SW480 (cell line): ENCODE measurements around the gene LPCAT4.
"Not testable (repeated sequence)": the region's sequence is repeated elsewhere in the genome, so short reads cannot be mapped to it uniquely, and the experiment has no call there.

Experiments
- DNase-seq: peaks from one replicate; pipeline ENCODE4 v3.0.0-alpha.2; 2016; ENCODE audit warnings: low spot score

Gene LPCAT4

DNA sequence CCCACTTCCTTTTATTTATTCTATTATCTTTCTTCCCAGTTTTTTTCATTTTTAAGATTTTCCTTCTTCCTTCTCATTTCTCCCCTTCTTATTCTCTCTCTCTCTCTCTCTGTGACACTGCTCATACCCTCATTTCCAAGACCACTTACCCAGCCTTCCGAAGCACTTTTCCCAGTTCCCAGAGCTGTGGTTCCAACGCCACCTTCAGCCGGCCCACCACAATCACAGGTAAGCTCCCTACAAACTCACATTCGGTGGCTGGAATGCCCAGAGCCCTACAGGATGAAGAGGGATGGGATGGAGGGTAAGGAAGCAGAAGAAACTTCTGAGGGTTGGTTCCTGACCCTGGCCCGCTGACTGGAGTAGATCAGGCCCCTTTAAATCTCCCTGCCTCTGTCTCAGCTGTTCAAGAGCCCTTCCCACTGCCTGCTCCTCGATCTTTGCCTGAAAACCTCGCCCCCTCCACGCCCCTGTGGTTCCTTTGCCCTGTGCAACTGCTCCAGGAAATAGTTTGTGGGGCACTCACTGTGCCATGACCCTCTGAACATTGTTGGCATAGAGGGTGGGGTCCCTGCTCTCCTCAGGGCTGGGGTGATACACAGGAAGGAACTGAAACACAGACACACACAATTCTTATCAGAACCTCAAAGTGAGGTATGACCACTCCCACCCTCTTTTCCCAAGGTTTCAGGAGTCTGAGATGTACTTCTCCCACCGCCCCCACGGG is 4.8 kb downstream of the LPCAT4 start:
- DNase-seq, result no peak

DNA sequence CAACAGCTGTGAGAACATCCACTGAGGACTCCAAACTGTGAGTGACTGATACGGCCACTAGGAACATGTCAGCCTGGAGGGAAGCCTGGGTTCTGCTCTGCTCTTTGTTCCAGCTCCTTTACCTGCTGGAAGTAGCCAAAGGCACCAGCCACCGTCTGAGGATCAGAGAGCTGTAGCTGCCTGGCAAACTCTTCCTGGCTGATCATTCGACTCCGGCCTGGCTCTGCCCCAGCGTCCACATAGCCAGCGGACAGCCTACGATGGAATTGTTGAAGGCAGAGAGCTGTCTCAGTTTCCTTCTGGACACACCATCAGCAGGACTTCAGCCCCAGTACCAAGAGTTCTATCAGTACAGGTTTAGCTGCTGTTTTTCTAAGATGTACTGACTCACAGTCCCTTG is 5.7 kb downstream of the LPCAT4 start:
- no peak for DNase-seq

DNA sequence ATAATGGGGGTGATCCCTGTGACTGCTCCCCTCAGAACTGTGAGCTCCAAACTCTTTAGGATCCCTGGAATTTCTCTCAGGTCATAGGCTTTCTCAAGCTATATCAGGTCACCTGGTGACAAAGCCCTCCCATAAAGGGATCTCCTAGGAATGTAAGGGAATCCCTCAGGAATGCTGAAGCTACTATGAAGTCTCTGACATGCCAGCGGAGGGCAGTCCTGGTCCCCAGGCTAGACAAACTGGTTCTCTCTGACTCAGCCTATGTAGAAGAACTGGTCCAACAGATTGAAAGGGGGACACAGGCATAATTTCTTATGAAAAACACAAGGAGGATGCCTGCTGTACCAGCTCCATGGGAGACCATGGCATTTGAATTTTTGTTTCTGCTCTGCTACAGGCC is 6.7 kb downstream of the LPCAT4 start:
- peak; percentile 16 for DNase-seq

DNA sequence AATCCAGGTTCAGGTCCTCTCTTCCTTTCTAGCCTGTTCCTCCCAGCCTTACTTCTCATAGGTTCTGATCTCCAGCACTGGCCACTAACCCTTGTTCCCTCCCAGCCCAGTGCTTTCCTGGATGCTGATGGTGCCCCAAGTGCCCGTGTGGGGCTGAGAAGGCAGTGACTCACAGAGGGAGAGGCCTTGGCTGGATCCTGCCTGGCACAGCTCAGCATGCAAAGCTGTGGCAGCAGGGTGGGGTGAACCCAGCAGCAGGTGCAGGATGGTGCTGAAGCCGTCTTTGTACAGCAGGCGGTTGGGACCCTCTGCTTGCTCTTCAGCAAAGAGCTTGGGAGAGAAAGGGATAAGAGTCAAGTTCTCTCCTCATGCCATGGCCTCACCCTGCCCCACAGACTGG is 7.6 kb downstream of the LPCAT4 start:
- DNase-seq, result no peak

DNA sequence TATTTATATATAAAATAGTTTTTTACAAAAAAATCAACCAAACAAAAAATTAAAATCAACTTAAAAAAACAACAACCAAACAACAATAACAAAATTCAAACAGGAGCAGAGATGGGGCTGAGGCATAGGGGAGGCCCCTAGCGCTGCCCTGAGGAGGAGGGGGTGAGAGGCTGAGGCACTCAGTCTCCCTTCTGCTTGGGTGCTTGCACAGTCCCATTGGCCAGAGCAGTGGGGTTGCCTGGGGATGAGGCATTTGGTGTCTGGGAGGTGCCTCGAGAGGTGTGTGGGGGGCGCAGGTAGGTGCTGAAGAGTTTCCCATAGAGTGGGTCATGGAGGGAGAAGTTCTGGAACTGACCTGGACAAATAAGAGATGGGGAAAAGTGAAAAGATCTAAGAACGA is 8.0 kb downstream of the LPCAT4 start:
- no peak for DNase-seq

DNA sequence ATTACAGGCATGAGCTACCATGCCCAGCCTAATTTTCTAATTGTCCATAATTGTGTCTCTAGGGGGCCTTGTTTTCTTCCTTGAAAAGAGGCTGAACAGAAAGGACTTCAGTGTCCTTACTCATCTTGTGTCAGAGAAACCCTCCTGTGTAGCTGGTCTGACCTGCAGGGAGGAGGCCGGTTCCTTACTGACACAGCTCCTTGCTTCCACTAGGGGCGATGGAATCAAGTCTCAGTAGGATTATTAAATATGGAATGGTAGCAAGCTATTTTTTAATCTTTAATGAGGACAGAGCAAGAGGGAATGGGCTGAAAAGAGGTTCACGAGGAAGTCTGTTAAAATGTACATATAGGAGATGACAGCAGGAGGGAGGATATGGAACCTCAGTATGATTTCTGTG is 8.6 kb downstream of the LPCAT4 start:
- no peak for DNase-seq

DNA sequence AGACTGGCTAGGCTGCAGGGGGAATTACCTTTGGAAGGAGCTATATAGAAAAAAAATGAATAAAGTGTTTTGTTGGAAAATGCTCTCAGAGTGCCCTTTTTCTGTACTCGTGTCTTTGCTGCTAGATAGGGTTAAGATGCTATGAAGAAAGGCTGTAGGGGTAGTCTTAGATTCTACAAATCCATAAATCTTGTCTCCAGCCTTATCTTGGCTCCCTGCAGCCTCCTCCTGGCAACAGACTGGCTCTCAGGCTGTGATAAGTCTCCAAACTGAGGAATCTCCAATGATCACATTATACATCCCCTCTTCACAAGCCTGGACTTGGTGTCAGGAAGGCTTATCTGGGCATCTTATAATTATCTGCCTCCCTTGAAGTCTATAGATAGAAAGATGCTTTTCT is 9.3 kb downstream of the LPCAT4 start:
- DNase-seq, result no peak

DNA sequence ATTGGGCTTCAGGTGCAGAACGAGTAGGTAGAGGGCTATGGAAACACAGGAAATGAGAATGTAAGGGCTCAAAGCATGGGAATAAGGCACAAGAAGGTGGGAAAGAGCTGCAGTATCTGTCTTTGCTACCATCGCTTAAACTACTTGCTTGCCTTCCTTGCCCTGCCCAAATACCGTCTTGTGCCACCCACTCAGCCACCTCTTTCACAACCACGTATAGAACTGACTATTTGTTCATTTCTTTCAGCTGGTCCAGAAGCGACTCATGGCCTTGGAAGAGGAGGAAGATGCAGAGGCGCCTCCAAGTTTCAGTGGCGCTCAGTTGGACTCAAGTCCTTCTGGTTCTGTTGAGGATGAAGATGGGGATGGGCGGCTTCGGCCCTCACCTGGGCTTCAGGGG is 11.8 kb downstream of the LPCAT4 start:
- DNase-seq, result no peak

DNA sequence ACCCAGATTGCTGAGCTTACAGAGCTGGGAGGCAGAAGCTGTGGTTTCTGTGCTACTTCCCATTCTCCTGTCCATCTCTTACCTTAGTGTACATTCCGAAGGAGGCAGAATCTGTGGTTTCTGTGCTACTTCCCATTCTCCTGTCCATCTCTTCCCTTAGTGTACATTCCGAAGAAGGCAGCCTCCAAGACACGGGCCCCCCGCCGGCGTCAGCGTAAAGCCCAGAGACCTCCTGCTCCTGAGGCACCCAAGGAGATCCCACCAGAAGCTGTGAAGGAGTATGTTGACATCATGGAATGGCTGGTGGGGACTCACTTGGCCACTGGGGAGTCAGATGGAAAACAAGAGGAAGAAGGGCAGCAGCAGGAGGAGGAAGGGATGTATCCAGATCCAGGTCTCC is 12.7 kb downstream of the LPCAT4 start:
- no peak for DNase-seq

DNA sequence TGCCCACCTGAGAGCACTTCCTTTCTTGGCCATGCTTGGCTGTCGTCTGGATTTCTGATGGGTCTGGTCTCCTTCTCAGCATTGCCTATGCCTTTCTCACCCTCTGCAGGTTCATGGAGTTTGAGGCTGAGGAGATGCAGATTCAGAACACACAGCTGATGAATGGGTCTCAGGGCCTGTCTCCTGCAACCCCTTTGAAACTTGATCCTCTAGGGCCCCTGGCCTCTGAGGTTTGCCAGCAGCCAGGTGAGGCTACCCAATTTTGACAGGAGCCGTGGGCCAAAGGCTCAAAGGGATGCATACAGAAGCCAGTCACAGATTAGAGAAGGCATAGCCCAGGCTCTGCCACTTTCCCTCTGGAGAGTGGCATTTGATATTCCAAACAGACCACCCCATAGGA is 13.4 kb downstream of the LPCAT4 start:
- no peak for DNase-seq

DNA sequence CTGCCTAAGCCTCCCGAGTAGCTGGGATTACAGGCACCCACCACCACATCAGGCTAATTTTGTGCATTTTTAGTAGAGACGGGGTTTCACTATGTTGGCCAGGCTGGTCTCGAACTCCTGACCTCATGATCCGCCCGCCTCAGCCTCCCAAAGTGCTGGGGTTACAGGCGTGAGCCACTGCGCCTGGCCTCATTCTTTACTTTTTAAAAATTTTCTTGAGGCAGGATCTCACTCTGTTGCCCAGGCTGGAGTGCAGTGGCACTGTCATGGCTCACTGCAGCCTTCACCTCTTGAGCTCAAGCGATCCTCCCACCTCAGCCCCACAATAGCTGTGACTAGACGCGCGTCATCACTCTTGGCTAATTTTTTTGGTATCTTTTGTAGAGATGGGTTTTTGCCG is 14.0 kb downstream of the LPCAT4 start:
- DNase-seq, result not testable (repeated sequence)

DNA sequence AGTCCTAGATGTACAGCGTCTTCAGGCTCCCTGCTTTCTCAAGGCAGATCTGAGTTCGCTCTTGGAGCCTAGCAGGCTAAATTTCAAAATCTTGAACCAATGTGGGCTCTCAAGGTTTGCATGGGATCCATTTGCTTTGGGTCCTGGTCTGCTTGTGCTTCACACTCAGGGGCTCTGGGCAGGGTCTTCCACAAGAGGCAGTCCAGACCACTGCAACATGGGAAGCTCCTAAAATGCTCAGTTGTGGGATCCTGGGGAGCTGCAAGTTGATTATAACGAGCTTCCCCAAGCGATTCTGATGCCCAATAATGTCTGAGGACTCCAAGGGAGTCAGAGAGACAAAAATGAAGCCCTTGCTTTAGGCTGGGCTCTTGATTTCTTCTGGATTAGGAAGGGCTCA is 17.2 kb downstream of the LPCAT4 start:
- DNase-seq, result no peak

DNA sequence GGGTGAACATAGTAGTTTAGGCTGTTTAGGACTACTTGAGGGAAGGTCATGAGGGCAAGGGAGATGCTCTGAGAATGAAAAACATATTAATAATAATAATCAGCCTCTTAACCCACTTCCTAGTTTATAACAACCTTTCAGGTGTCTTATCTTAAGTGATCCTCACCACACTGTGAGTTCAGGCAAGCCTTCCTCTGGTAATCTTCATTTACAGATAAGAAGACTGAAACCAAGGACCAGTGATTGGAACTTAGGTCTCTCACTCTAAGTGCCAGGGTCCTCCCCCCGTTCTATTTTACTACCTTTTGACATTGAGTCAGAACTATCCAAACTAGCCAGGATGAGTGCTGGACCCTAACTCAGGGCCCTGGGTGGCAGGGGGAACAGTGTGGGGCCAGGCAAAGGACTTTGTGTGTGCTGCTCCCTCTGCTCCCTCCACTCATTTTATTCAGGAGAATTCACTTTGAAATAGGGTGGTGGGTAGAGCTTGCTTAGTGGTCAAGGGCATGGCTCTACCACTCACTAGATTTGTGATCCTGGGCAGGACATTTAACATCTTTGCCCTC is 18.2 kb downstream of the LPCAT4 start:
- DNase-seq, result no peak

DNA sequence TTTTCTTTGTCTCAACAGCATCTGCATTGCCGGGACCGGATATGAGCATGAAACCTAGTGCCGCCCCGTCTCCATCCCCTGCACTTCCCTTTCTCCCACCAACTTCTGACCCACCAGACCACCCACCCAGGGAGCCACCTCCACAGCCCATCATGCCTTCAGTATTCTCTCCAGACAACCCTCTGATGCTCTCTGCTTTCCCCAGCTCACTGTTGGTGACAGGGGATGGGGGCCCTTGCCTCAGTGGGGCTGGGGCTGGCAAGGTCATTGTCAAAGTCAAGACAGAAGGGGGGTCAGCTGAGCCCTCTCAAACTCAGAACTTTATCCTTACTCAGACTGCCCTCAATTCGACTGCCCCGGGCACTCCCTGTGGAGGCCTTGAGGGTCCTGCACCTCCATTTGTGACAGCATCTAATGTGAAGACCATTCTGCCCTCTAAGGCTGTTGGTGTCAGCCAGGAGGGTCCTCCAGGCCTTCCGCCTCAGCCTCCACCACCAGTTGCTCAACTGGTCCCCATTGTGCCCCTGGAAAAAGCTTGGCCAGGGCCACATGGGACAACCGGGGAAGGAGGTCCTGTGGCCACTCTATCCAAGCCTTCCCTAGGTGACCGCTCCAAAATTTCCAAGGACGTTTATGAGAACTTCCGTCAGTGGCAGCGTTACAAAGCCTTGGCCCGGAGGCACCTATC is 18.9 kb downstream of the LPCAT4 start:
- DNase-seq, result no peak

DNA sequence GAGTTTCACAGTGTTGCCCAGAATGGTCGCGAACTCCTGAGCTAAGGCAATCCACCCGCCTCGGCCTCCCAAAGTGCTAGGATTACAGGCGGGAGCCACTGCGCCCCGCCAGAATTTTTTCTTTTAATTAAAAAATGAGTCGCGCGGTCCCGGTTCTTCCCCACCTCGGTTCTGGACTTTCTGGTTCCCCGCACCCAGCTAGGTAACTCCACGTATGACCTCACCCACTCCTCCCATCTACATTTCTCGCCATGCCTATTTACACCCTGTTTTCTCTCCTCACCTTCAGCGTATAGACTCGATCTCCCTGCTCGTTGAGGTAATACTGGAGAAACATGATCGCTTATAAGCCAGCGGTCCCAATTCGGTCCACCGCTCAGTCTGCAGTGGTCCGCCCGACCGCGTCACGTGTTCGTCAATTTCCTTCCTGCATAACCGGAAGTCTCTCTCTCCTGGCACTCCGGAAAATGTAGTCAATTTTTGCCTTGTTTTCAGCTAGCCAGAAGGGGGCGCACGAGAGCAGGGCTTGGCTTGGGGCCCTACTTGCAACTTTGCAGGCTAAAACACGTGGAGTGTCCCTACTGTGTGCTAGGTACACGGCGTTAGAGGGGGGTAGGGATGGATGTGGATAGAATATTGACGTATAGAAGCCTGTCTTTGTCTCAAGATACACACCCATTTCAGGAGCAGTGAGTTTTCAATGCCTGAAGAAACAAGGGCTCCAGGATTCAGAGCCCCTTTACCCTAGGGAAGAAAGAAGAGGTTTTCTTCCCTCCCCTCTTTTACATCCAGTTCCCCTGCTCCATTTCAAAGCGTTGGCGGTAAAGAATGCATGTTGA is 24.0 kb downstream of the LPCAT4 start, which contains the start of the genes NOP10 and NUTM1:
Gene NOP10, minus strand, starts transcription at position 400 of the 839 bp plus-strand sequence. Its CDS starts 63 bp downstream, at position 337.
Gene NUTM1, plus strand, starts transcription at position 579 of the 839 bp plus-strand sequence. CDS start 382 bp downstream, outside the sequence.
- peak; percentile 90 for DNase-seq

DNA sequence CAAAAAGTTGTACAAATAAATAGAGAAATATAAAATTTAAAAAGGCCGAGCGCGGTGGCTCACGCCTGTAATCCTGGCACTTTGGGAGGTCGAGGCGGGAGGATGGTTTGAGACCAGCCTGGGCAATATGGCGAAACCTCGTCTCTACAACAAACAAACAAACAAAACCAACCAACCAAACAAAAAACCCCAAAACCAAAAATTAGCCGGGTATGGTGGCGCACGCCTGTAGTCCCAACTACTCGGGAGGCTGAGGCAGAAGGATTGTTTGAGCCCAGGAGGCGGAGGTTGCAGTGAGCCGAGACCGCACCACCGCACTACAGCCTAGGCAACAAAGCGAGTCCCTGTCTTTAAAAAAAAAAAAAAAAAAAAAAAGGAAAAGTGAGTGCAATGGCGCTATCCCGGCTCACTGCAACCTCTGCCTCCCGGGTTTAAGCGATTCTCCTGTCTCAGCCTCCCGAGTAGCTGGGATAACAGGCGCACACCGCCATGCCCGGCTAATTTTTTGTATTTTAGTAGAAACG is 24.7 kb downstream of the LPCAT4 start:
- not testable (repeated sequence) for DNase-seq

DNA sequence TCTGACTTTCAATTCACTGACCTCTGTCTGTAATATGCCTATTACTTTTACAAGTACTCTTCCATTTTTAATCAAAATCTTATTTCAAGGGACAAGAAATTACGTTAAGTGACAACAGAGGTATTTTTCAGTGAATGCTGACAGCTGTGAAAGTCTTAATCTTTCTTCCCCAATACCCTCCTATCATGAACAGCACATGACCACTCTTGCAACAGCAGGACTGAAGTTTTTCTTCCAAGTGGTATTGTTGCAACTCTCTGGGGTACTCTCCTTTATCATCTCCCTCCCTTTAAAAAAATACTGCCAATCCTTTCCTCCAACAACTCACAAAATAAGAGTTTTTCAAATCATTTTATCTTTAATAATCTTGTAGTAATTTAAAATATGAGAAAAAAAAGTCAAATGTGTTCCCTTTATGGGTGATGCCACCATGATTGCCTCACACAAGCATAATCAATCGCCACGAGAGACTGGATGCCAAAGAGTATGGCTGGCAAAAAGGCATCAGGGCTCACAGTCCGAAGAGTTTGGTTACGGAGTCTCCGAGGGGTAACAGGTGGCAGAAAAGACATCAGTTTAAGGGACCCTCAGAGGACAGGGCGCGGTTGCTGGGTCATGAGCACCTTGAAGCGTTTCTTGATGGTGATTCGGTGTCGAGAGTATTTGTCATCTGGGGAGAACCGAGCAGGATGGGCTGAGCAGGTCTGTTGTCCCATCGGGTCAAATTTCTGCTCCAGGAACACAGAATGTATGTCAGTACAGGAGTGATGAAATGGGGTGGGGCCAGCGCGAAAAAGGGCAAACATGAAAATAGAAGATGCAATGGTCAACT is 25.4 kb downstream of the LPCAT4 start:
- no peak for DNase-seq

DNA sequence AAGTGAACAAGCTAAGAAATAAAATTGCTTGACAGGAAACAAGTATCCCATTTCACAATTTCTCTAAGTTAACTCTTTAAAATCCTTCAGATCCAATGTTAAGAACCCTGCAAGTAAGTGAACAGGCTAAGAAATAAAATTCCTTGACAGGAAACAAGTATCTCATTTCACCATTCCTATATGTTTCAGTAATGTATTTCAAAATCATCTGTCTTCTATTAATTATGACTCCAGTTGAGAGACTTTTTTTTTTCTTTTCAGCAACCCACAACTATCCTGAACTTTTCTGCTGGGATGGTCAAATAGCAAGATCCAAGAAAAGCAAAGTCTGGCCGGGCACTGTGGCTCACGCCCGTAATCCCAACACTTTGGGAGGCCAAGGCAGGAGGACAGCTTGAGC is 27.1 kb downstream of the LPCAT4 start:
- DNase-seq, result no peak

DNA sequence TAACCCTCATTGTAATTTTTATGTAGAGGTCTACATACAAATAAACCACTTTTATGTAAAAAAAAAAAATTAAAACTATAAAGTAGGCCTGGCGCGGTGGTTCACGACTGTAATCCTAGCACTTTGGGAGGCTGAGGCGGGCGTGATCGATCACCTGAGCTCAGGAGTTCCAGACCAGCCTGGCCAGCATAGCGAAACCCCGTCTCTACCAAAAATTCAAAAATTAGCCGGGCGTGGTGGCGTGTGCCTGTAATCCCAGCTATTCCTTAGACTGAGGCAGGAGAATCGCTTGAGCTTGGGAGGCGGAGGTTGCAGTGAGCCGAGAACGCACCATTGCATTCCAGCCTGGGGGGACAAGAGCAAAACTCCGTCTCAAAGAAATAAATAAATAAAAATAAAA is 28.6 kb downstream of the LPCAT4 start:
- DNase-seq, result no peak

DNA sequence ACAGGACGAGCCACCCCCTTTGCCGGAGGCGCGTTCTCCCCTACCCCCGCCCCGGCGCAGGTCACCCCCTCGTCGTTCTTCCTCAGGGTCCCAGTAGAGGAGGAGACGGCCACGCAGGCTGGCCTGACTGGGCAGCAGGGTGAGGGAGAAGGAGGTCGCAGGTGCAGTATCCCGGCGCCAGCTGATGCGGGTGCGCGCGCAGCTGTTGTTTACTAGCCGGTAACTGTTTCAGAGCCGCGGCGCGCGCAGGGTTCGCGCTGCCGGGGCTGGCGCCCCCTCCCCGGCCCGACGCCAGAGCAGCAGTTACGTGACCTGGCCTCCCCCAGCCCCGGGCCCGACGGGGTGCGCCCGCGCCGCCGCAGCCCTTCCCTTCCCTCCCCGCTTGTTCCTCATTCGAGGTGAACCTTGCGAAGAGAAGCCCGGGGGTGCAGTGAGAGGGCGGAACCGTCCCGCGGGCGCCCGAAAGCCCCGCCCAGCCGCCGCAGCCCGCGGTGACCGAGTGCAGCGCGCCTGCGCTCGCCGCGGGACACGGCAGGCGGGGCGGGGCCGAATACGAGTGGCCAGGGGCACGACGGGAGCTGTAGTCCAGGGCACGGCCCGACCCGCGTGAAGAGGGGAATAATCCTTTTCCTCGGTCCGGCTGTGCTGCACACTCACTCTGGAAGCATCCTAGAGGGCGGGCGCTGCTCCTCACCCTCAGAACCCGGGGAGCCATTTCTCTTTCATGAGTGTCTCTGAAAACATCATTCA is 29.3 kb downstream of the LPCAT4 start, which contains the start of gene SLC12A6:
Gene SLC12A6, minus strand, starts transcription at position 225 of the 750 bp plus-strand sequence. CDS start 1,101 bp downstream, outside the sequence.
- peak; percentile 85 for DNase-seq
